DND-41 (cell line): ENCODE measurements around the gene SARM1.

ENCODE experiments used
- ATAC-seq: fragments of 200-7000 bp; cut with Tn5 transposase; 3 replicates; pipeline ENCODE4 v1.9.1; 2021; ENCODE audit warnings: low read depth; ENCODE audit not compliant: insufficient read depth
- DNase-seq: peaks from one replicate; pipeline ENCODE4 v3.0.0-alpha.2; 2020
- H2AFZ ChIP-seq: 2 replicates; pipeline ENCODE4 v1.6.0; 2012; ENCODE audit warnings: low read depth, low read length
- H3K27ac ChIP-seq: 2 replicates; pipeline ENCODE4 v1.5.1; 2012; ENCODE audit warnings: low read length, inconsistent platforms
- H3K27me3 ChIP-seq: fragments of 200-600 bp; sonication (generic); 2 replicates; pipeline ENCODE4 v1.6.0; 2012; ENCODE audit warnings: low read length, mild to moderate bottlenecking, inconsistent platforms; ENCODE audit not compliant: insufficient read depth, poor library complexity
- H3K36me3 ChIP-seq: 2 replicates; pipeline ENCODE4 v1.5.1; 2012; ENCODE audit warnings: low read length, inconsistent platforms; ENCODE audit not compliant: insufficient read depth
- H3K4me1 ChIP-seq: 2 replicates; pipeline ENCODE4 v1.5.1; 2012; ENCODE audit warnings: mild to moderate bottlenecking, low read length; ENCODE audit not compliant: insufficient read depth
- H3K4me2 ChIP-seq: 2 replicates; pipeline ENCODE4 v1.6.0; 2012; ENCODE audit warnings: mild to moderate bottlenecking, moderate library complexity, low read length, inconsistent platforms; ENCODE audit not compliant: insufficient read depth
- H3K4me3 ChIP-seq, 2 experiments: fragments of 200-600 bp in 1 of 2; shearing (Covaris generic) in 1 of 2; 2 replicates each; pipeline ENCODE4 v1.5.1; 2012 to 2016; ENCODE audit warnings: inconsistent platforms in 2 of 2, low read length in 2 of 2, mild to moderate bottlenecking in 2 of 2, low read depth in 1 of 2, moderate library complexity in 1 of 2
- H3K79me2 ChIP-seq: 2 replicates; pipeline ENCODE4 v1.6.0; 2012; ENCODE audit warnings: low read length, inconsistent platforms; ENCODE audit not compliant: insufficient read depth
- H3K9ac ChIP-seq: 2 replicates; pipeline ENCODE4 v1.6.0; 2012; ENCODE audit warnings: low read depth, mild to moderate bottlenecking, inconsistent platforms, low read length, moderate library complexity
- H3K9me3 ChIP-seq: 2 replicates; pipeline ENCODE4 v1.5.1; 2012; ENCODE audit warnings: low read length, moderate library complexity, mild to moderate bottlenecking, inconsistent platforms; ENCODE audit not compliant: insufficient read depth, severe bottlenecking
- H4K20me1 ChIP-seq: 2 replicates; pipeline ENCODE4 v1.6.0; 2012; ENCODE audit warnings: low read length; ENCODE audit not compliant: insufficient read depth
- CTCF ChIP-seq: IDR thresholded peaks from 2 replicates; pipeline ENCODE4 v1.5.1; 2012; ENCODE audit warnings: borderline replicate concordance, low read length, moderate library complexity, mild to moderate bottlenecking; ENCODE audit not compliant: poor library complexity, severe bottlenecking; ENCODE audit errors: extremely low read depth
- EZH2 ChIP-seq: IDR thresholded peaks from 3 replicates; pipeline ENCODE4 v1.6.1; 2012; ENCODE audit warnings: borderline replicate concordance, low read depth, mild to moderate bottlenecking, moderate library complexity, low read length, inconsistent platforms; ENCODE audit not compliant: severe bottlenecking

Gene SARM1

GRCh38 chr17:28372203-28372944 is 880 bp downstream of the SARM1 start:
- Histone ChIP-seq H3K27me3 (no peaks in the 10 kb centered on the region), H3K4me3 (no peak overlapping the region), H3K4me1 (peaks cover 4% of the 10 kb centered on the region; the same call in 1 of the 2 replicates), H3K79me2 (no peaks in the 10 kb centered on the region), H3K4me2 (no peak overlapping the region), H3K9me3 (no peaks in the 10 kb centered on the region), H4K20me1 (peaks cover 11% of the 10 kb centered on the region), H2AFZ (no peak overlapping the region), H3K36me3 (no peaks in the 10 kb centered on the region), H3K9ac (no peak overlapping the region), H3K27ac (no peak overlapping the region)
- DNase-seq (no peak), ATAC-seq (no peak)
- TF ChIP-seq CTCF, result no peak
- TF ChIP-seq EZH2, result no peak

GRCh38 chr17:28372945-28373274 is 1.4 kb downstream of the SARM1 start:
- Histone ChIP-seq H4K20me1 (peaks cover 11% of the 10 kb centered on the region), H3K9me3 (no peaks in the 10 kb centered on the region), H3K4me2 (no peak overlapping the region), H2AFZ (no peak overlapping the region), H3K36me3 (no peaks in the 10 kb centered on the region), H3K4me3 (no peak overlapping the region), H3K79me2 (no peaks in the 10 kb centered on the region), H3K4me1 (peaks cover 4% of the 10 kb centered on the region; the same call in 1 of the 2 replicates), H3K27ac (no peak overlapping the region), H3K27me3 (no peaks in the 10 kb centered on the region), H3K9ac (no peak overlapping the region)
- DNase-seq (no peak), ATAC-seq (no peak)
- TF ChIP-seq CTCF, result no peak
- no peak for TF ChIP-seq EZH2

GRCh38 chr17:28379814-28380801 is 8.6 kb downstream of the SARM1 start:
- no peak for ATAC-seq
- Histone ChIP-seq H3K4me3 (no peak overlapping the region), H3K27me3 (no peaks in the 10 kb centered on the region), H4K20me1 (no peaks in the 10 kb centered on the region), H3K4me1 (peaks cover 16% of the 10 kb centered on the region), H3K79me2 (no peaks in the 10 kb centered on the region), H3K36me3 (no peaks in the 10 kb centered on the region), H2AFZ (no peak overlapping the region), H3K9me3 (no peaks in the 10 kb centered on the region), H3K9ac (no peak overlapping the region), H3K4me2 (no peak overlapping the region), H3K27ac (no peak overlapping the region)
- no peak for DNase-seq
- no peak for TF ChIP-seq EZH2
